K562 (cell line): Measurements from ENCODE around the gene MAML3. TPM values are rescaled to one million over a fixed set of nuclear protein-coding genes. Genes with fewer than 3 reads are reported as not detected.

Experiments used
- ATAC-seq: fragments of 200-7000 bp; cut with Tn5 transposase; 3 replicates; pipeline ENCODE4 v1.9.1; 2020; ENCODE audit warnings: moderate library complexity
- BruUV-seq: library from RNA; stranded (reverse); fragments of 400-500 nt; replicated peaks from 2 replicates; lab custom pipeline; 2021; lab: Mats Ljungman, UMichigan
- CTCF ChIA-PET: fragments of 300-600 bp; formaldehyde crosslinking; extraction: SDS; loops from one replicate; lab custom pipeline; 2021; ENCODE audit warnings: low intra/inter-chr PET ratio; lab: Yijun Ruan, JAX
- POLR2A ChIA-PET: fragments of 300-600, 350-650 bp; sonication (Branson Sonifier 250); formaldehyde crosslinking; extraction: SDS; loops from one replicate; lab custom pipeline; 2021; ENCODE audit warnings: antibody characterized with exemption, inconsistent platforms; lab: Yijun Ruan, JAX
- DNase-seq, 4 experiments: peaks; one replicate each; pipeline versions ENCODE4 v3.0.0 to v3.0.0-alpha.2; 2011 to 2018; ENCODE audit warnings: low spot score in 3 of 4, mixed read lengths in 3 of 4; ENCODE audit errors: extremely low read depth in 1 of 4
- FAIRE-seq: peaks from 2 replicates; lab custom pipeline; 2011; peaks lifted over from hg19 to GRCh38; lab: Jason Lieb, UNC
- H2AFZ ChIP-seq: 2 replicates; pipeline ENCODE4 v1.6.0; 2011; ENCODE audit warnings: low read depth, low read length, control low read depth, inconsistent platforms
- H3K27ac ChIP-seq: fragments of 200-600 bp; 3 replicates; pipeline ENCODE4 v1.8.0; 2011; ENCODE audit warnings: low read depth, mild to moderate bottlenecking, control low read depth, inconsistent platforms, low read length, moderate library complexity, mixed read lengths; ENCODE audit errors: extremely low read depth
- H3K27me3 ChIP-seq, 2 experiments: fragments of 300-600 bp in 1 of 2; 2 replicates in 1 of 2; 3 replicates in 1 of 2; pipeline versions ENCODE4 v1.6.0 to v1.8.0; 2011; ENCODE audit warnings: inconsistent platforms in 2 of 2, low read length in 2 of 2, mild to moderate bottlenecking in 1 of 2, mixed read lengths in 1 of 2, moderate library complexity in 1 of 2; ENCODE audit not compliant: control insufficient read depth in 2 of 2, insufficient read depth in 2 of 2
- H3K36me3 ChIP-seq: fragments of 300-600 bp; 3 replicates; pipeline ENCODE4 v1.8.0; 2011; ENCODE audit warnings: mild to moderate bottlenecking, low read length, inconsistent platforms; ENCODE audit not compliant: control insufficient read depth, insufficient read depth
- H3K4me1 ChIP-seq, 2 experiments: fragments of 200-600 bp in 1 of 2; replicated peaks in 1 of 2; 2 replicates in 1 of 2; 3 replicates in 1 of 2; pipeline versions ENCODE4 v1.5.1 to v1.8.0; 2011; ENCODE audit warnings: inconsistent platforms in 2 of 2, low read length in 2 of 2, mild to moderate bottlenecking in 1 of 2, mixed read lengths in 1 of 2, moderate library complexity in 1 of 2; ENCODE audit not compliant: control insufficient read depth in 2 of 2, insufficient read depth in 2 of 2
- H3K4me2 ChIP-seq: 2 replicates; pipeline ENCODE4 v1.6.1; 2011; ENCODE audit warnings: low read length, control low read depth, inconsistent platforms, mixed read lengths; ENCODE audit not compliant: insufficient read depth
- H3K4me3 ChIP-seq: fragments of 200-600 bp; sonication (generic), shearing (Covaris generic); 2 replicates; pipeline ENCODE4 v1.5.1; 2016; ENCODE audit warnings: control low read depth, inconsistent platforms
- H3K79me2 ChIP-seq: fragments of 200-600 bp; 3 replicates; pipeline ENCODE4 v1.8.0; 2011; ENCODE audit warnings: low read length, inconsistent platforms; ENCODE audit not compliant: control insufficient read depth, insufficient read depth
- H3K9ac ChIP-seq, 2 experiments: 2 replicates each; pipeline versions ENCODE4 v1.6.0 to v1.6.1; 2011; ENCODE audit warnings: low read depth in 2 of 2, low read length in 2 of 2, control low read depth in 1 of 2, inconsistent platforms in 1 of 2, mild to moderate bottlenecking in 1 of 2, mixed read lengths in 1 of 2; ENCODE audit not compliant: insufficient read depth in 1 of 2
- H3K9me1 ChIP-seq: one replicate; pipeline ENCODE4 v1.6.0; 2011; ENCODE audit warnings: inconsistent platforms, mild to moderate bottlenecking, low read length, moderate library complexity; ENCODE audit not compliant: control insufficient read depth, insufficient read depth
- H3K9me3 ChIP-seq: replicated peaks from 2 replicates; pipeline ENCODE4 v1.5.1; 2011; ENCODE audit warnings: low read depth, low read length, inconsistent platforms; ENCODE audit not compliant: control insufficient read depth, insufficient read depth
- H4K20me1 ChIP-seq: replicated peaks from 2 replicates; pipeline ENCODE4 v1.6.1; 2011; ENCODE audit warnings: low read length, inconsistent platforms, mixed read lengths; ENCODE audit not compliant: control insufficient read depth, insufficient read depth
- BRD9 ChIP-seq: fragments of 450-650 bp; IDR thresholded peaks from 2 replicates; pipeline ENCODE4 v1.6.1; 2018; ENCODE audit warnings: low read depth; ENCODE audit not compliant: partially characterized antibody
- ELK1 ChIP-seq: sonication (generic); formaldehyde crosslinking; IDR thresholded peaks from 2 replicates; pipeline ENCODE4 v1.8.1; 2022; ENCODE audit warnings: missing genetic modification reagents
- ETS2 ChIP-seq: IDR thresholded peaks from 2 replicates; pipeline ENCODE4 v1.6.1; 2016; ENCODE audit warnings: borderline replicate concordance, missing genetic modification characterization, mild to moderate bottlenecking, moderate library complexity, missing compliant biosample characterization; ENCODE audit not compliant: poor library complexity, severe bottlenecking
- FOSL1 ChIP-seq: fragments of 200-800 bp; sonication (Bioruptor generic); conservative IDR thresholded peaks from 2 replicates; pipeline ENCODE4 v1.6.1; 2016; ENCODE audit warnings: missing genetic modification characterization, missing compliant biosample characterization
- GTF2F1 ChIP-seq: IDR thresholded peaks from 2 replicates; pipeline ENCODE4 v1.6.1; 2011; ENCODE audit warnings: low read depth, low read length, improper control_type of control experiment
- HMG20B ChIP-seq: fragments of 250-450 bp; sonication (Bioruptor Pico); IDR thresholded peaks from 2 replicates; pipeline ENCODE4 v1.5.0; 2021; ENCODE audit warnings: mild to moderate bottlenecking
- NCOR1 ChIP-seq: fragments of 450-650 bp; IDR thresholded peaks from 2 replicates; pipeline ENCODE4 v1.6.1; 2016; ENCODE audit warnings: mild to moderate bottlenecking, moderate library complexity
- NEUROD1 ChIP-seq: fragments of 150-350 bp; IDR thresholded peaks from 2 replicates; pipeline ENCODE4 v1.6.1; 2014; ENCODE audit warnings: borderline replicate concordance, low read length, low read depth; ENCODE audit not compliant: partially characterized antibody
- NFIC ChIP-seq: fragments of 450-650 bp; IDR thresholded peaks from 2 replicates; pipeline ENCODE4 v1.6.1; 2017; ENCODE audit warnings: mild to moderate bottlenecking, inconsistent platforms
- NUFIP1 ChIP-seq: fragments of 450-650 bp; IDR thresholded peaks from 2 replicates; pipeline ENCODE4 v1.6.1; 2018; ENCODE audit not compliant: partially characterized antibody
- PTRF ChIP-seq: fragments of 450-650 bp; IDR thresholded peaks from 2 replicates; pipeline ENCODE4 v1.6.1; 2016; ENCODE audit warnings: mild to moderate bottlenecking, missing genetic modification characterization, missing compliant biosample characterization
- PTTG1 ChIP-seq: fragments of 450-650 bp; IDR thresholded peaks from 2 replicates; pipeline ENCODE4 v1.6.1; 2016; ENCODE audit warnings: low read depth, mild to moderate bottlenecking, missing genetic modification characterization, missing compliant biosample characterization
- ZBTB7A ChIP-seq: IDR thresholded peaks from 2 replicates; pipeline ENCODE4 v1.6.1; 2011; ENCODE audit warnings: low read depth, mild to moderate bottlenecking, low read length, moderate library complexity, borderline replicate concordance; ENCODE audit not compliant: control insufficient read depth
- ZNF551 ChIP-seq: fragments of 250-450 bp; sonication (Bioruptor Pico); IDR thresholded peaks from 2 replicates; pipeline ENCODE4 v1.5.0; 2021; ENCODE audit warnings: mild to moderate bottlenecking, moderate library complexity
- WGBS: fragments of 100-300 bp; shearing (Covaris generic); methylation state at CpG from one replicate; pipeline ENCODE4 v1.1.6; 2016; ENCODE audit warnings: low coverage, mixed read lengths; ENCODE audit not compliant: insufficient coverage; ENCODE audit errors: missing lambda C conversion rate; 5-methylcytosine and 5-hydroxymethylcytosine counted together
- in situ Hi-C: fragments of 300-500 bp; cut with MboI; formaldehyde crosslinking; loops from 4 replicates; pipeline ENCODE4 v1.15.0; 2018; ENCODE audit warnings: inconsistent platforms, mixed read lengths
- intact Hi-C: fragments of 100-400 bp; cut with micrococcal nuclease; formaldehyde crosslinking; loops from 2 replicates; pipeline ENCODE4 v1.14.2; 2022
- polyA plus RNA-seq, 8 experiments: library from polyadenylated mRNA; depleted of rRNA in 4 of 8; stranded (reverse) in 5 of 8; unstranded in 3 of 8; fragments of >200 nt; fragmentation: Nextera tagmentation in 2 of 8; fragmentation: Illumina TruSeq in 1 of 8; extraction: Ambion mirVana in 2 of 8; extraction: Trizol in 1 of 8; gene quantifications; 2 replicates each; pipeline versions ENCODE4 v1.2.1 to v1.2.3, GENCODE V29; 2011 to 2014; ENCODE audit warnings: inconsistent platforms in 1 of 8, missing spikeins in 1 of 8
- total RNA-seq, 7 experiments: library from RNA; depleted of rRNA in 6 of 7; stranded (reverse); fragments of >200 nt in 6 of 7; fragmentation: Illumina TruSeq in 2 of 7; extraction: Trizol in 2 of 7; gene quantifications; 2 replicates each; pipeline versions ENCODE4 v1.2.1 to v1.2.3, GENCODE V29; 2011 to 2021; ENCODE audit warnings: low replicate concordance in 1 of 7
- TF ChIP-seq, protein P1 (sequence below), 2 experiments: fragments of 450-650 bp; IDR thresholded peaks; 2 replicates each; pipeline ENCODE4 v1.6.1; 2018; ENCODE audit warnings: mild to moderate bottlenecking in 2 of 2, low read depth in 1 of 2; ENCODE audit not compliant: partially characterized antibody in 2 of 2
- TF ChIP-seq, protein P2 (sequence below), 2 experiments: fragments of 450-650 bp in 1 of 2; sonication (generic) in 1 of 2; formaldehyde crosslinking; conservative IDR thresholded peaks; 2 replicates each; pipeline versions ENCODE4 v1.4.0 to v1.8.1; 2020 to 2022; ENCODE audit warnings: mild to moderate bottlenecking in 1 of 2, missing genetic modification reagents in 1 of 2

Gene MAML3
- total and polyA plus RNA-seq, 9 of the 15 experiments (the other 6 are each of a cell fraction or from before 2014, with no cell fraction given) = 0.01 to 0.55 (median 0.25) TPM

DNA sequence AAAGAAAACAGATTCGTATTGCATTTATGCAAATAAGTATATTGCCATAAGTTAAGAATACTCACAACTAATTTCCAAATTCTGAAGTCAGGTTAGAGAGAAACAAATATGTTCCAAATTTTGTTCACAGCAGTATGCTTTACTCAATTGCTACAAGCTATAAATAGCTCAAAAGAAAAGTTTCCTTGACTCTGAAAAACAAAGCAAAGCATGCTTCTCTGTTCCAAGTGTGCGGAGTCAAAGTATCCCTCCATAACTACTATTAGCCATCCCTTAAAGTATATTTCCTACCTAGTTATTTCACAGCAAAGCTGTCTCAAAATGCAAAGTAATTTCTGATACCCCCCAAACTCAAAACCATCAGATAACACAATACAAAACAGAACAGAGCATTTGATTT lies 441.1 kb downstream of the MAML3 start (continued):
- TF ChIP-seq ELK1 (CRISPR knock-in tag) = no peak
- no peak for TF ChIP-seq PTTG1 (tag)
- TF ChIP-seq GTF2F1 = no peak
- no peak for TF ChIP-seq NCOR1

DNA sequence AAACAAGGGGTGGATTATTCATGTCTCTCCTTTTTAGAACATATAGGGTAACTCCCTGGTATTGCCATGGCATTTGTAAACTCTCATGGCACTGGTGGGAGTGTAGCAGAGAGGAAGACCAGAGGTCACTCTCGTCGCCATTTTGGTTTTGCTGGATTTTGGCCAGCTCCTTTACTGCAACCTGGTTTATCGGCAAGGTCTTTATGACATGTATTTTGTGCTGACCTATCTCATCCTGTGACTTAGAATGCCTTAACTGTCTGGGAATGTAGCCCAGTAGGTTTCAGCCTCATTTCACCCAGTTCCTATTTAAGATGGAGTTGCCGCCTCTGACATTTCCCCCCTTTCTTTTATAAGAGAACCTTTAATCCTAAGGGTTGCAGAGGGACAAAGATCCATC lies 442.5 kb downstream of the MAML3 start:
- DNase-seq = peak in 1 of 4 experiments; percentile 38
- no peak overlapping the region for H3K27ac ChIP-seq
- no peak overlapping the region for H3K9ac ChIP-seq
- ChIA-PET CTCF (no interaction called here), POLR2A (interaction anchor here (1.0 kb wide), 1 partner anchor 21 kb away, joined by 3 read pairs; no protein-coding TSS in a partner anchor)
- no TSS peak for BruUV-seq
- intact Hi-C loops = no loop called here
- no peaks in the 10 kb centered on the region for H3K9me1 ChIP-seq
- H3K36me3 ChIP-seq = peaks cover 3% of the 10 kb centered on the region
- ATAC-seq = no peak
- no peak overlapping the region for H3K4me2 ChIP-seq
- in situ Hi-C loops = no loop called here
- 58% methylated on average over 4 of the region's 4 CpGs for WGBS
- H2AFZ ChIP-seq = no peak overlapping the region
- peak; percentile 65 for FAIRE-seq
- no peaks in the 10 kb centered on the region for H3K9me3 ChIP-seq
- H3K4me3 ChIP-seq = no peak overlapping the region
- no peaks in the 10 kb centered on the region; a peak in 1 of 5 replicates for H3K4me1 ChIP-seq
- H3K79me2 ChIP-seq = no peaks in the 10 kb centered on the region
- H4K20me1 ChIP-seq = no peaks in the 10 kb centered on the region
- no peaks in the 10 kb centered on the region for H3K27me3 ChIP-seq
- TF ChIP-seq ETS2 (no peak), NEUROD1 (no peak), PTRF (tag) (no peak), ZBTB7A (no peak), FOSL1 (tag) (0 out of 2 replicates have a peak, but pooled peaks have one; percentile 34), HMG20B (CRISPR knock-in tag) (no peak), ZNF551 (CRISPR knock-in tag) (no peak), BRD9 (no peak), NFIC (peak; percentile 39; the same call in 1 of the 2 replicates), NUFIP1 (no peak)
- TF ChIP-seq, protein P1, sequence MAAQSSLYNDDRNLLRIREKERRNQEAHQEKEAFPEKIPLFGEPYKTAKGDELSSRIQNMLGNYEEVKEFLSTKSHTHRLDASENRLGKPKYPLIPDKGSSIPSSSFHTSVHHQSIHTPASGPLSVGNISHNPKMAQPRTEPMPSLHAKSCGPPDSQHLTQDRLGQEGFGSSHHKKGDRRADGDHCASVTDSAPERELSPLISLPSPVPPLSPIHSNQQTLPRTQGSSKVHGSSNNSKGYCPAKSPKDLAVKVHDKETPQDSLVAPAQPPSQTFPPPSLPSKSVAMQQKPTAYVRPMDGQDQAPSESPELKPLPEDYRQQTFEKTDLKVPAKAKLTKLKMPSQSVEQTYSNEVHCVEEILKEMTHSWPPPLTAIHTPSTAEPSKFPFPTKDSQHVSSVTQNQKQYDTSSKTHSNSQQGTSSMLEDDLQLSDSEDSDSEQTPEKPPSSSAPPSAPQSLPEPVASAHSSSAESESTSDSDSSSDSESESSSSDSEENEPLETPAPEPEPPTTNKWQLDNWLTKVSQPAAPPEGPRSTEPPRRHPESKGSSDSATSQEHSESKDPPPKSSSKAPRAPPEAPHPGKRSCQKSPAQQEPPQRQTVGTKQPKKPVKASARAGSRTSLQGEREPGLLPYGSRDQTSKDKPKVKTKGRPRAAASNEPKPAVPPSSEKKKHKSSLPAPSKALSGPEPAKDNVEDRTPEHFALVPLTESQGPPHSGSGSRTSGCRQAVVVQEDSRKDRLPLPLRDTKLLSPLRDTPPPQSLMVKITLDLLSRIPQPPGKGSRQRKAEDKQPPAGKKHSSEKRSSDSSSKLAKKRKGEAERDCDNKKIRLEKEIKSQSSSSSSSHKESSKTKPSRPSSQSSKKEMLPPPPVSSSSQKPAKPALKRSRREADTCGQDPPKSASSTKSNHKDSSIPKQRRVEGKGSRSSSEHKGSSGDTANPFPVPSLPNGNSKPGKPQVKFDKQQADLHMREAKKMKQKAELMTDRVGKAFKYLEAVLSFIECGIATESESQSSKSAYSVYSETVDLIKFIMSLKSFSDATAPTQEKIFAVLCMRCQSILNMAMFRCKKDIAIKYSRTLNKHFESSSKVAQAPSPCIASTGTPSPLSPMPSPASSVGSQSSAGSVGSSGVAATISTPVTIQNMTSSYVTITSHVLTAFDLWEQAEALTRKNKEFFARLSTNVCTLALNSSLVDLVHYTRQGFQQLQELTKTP (IDR thresholded peaks at IDR 0.05; ENCODE audit: low read depth in 1 of 2, partially characterized antibody in 2 of 2) = no peak
- TF ChIP-seq, protein P2, sequence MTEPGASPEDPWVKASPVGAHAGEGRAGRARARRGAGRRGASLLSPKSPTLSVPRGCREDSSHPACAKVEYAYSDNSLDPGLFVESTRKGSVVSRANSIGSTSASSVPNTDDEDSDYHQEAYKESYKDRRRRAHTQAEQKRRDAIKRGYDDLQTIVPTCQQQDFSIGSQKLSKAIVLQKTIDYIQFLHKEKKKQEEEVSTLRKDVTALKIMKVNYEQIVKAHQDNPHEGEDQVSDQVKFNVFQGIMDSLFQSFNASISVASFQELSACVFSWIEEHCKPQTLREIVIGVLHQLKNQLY (CRISPR knock-in tag; conservative IDR thresholded peaks at IDR 0.05) = no peak
